ENCODE data around the gene TRAF6.
A peak's percentile ranks its signal among the peaks of the same experiment; 100 is the strongest.
"Not testable (repeated sequence)": the region's sequence is repeated elsewhere in the genome, so short reads cannot be mapped to it uniquely, and the experiment has no call there.

TRAF6 gene

DNA sequence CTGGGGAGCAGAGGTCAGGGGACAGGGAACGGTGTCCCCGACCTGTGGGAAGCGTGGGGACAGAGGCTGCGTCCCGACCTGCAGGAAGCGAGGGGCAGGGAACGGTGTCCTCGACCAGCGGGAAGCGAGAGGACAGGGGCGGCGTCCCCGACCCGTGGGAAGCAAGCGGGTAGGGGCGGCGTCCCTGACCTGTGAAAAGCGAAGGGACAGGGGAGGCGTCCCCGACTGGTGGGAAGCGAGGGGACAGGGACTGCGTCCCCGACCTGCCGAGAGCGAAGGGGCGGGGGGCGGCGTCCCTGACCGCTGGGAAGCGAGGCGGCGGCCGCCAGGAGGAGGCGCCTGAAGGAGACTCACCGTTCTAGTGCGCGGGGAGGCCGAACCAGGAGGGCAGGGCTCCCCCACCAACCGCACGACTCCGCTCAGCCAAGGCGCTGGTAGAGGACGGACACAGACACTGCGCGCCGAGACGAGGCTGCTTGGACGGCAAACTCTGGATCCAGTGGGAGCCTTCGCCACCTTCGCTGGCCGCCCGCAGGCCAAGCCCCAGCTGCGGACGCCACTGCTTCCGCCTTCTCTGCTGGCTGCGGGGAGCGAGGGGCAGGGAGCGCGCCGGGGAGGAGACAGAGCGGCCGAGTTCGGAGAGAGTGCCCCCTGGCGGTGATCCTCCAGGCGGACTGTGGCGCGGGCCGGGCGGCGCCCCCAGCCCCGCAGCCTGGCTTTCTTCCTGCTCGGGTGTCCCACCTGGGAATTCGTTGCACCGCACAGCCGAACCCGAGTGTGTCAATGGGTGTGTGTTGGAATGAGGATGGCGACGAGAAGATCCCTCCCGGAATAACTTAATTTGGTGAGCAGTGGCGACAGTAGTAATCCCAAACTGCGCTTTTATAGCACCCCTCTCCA is at the start of gene TRAF6:
TRAF6 (minus strand) TSS at position 579 of the 900 bp plus-strand sequence. CDS start 8,757 bp downstream, outside the sequence.
- peak; percentile 78 for DNase-seq (ENCODE audit: low spot score)

GRCh38 chr11:36558571-36559413 is 48.7 kb upstream of the TRAF6 start:
- DNase-seq (ENCODE audit: low spot score) = no peak

GRCh38 chr11:36557991-36558390 is 47.9 kb upstream of the TRAF6 start:
- no peak for DNase-seq (ENCODE audit: low spot score)

GRCh38 chr11:36557390-36557789 is 47.3 kb upstream of the TRAF6 start:
- not testable (repeated sequence) for DNase-seq (ENCODE audit: low spot score)

DNA sequence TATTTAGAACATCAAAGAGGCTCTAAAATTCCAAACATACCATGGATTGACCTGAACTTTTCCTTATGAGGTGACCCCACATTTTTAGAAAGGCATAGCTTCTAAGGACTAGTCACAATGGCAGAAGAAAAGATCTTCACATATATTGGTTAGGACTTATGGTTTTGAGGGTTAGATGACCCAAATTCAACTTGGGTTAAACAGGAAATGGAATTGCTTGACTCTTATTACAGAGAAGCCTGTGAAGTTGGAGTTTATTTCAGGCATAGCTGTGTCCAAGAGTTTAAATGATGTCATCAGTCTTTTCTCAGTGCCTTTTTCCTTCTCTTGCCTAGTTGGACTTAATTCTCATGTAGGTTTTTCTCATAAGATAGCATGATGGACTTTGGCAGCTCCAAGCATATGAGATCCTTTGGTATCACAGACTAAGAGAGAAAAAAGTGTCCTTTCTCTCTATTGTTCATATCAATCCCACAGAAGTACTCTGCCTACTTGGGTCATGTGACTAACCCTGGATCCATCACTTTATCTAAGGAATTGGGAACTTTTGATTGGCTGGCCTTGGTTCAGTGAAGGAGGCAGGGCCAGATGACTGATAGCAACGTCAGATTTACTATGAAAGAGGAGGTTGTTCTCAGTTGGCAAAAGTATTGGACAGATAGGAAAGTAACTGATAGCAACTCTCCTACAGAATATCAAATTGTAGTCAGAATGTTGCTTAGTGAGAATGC is 40.5 kb upstream of the TRAF6 start:
- no peak for DNase-seq (ENCODE audit: low spot score)

- peak; percentile 12 for DNase-seq (ENCODE audit: low spot score)
These were observed 30.9 kb upstream of the TRAF6 start for GRCh38 chr11:36540998-36541397.

DNA sequence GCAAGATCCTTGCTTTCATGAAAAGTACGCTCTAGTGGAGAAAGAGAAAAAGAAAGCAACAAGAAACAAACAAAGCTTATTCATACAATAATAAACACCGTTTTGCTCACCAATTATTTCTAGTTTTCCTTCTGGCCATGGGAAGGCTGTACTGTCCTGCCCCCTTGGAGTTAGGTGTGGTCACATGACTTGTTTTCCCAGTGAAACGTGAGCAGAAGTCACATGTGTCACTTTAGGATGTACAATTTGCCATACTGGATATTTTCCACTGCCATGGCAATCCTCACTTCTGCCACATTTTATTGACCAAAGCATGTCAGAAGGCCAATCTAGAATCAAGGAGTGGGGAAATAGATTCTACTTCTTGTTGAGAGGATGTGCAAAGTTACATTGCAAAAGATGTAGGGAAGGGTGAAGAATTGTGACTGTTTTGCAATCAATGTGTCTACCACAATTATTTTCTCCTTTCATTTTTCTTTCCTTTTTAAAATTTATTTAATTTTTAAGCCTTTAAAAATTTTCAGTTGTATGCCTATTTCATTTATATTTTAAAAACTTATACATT is 24.3 kb upstream of the TRAF6 start:
- DNase-seq (ENCODE audit: low spot score) = no peak

- no peak for DNase-seq (ENCODE audit: low spot score)
These were observed 23.0 kb upstream of the TRAF6 start for GRCh38 chr11:36532941-36533601.

- no peak for DNase-seq (ENCODE audit: low spot score)
These were observed 20.8 kb upstream of the TRAF6 start for GRCh38 chr11:36530840-36531239.

DNA sequence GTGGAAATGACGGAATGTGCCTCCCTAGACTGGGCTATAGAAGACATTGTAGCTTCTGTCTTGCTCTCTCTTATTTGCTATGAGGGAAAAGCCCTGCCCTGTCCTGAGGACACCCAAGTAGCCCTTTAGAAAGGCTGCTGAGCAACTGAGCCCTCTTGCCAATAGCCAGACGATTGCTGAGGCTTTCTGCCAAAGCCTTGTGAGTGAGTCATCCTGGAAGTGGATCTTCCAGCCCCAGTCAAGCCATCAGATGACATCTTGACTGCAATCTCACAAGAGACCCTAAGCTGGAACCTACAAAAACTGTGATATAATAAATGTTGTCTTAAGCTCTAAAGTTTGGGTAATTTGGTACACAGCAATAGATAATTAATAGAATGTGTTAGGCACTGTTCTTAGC is 3.9 kb upstream of the TRAF6 start:
- DNase-seq (ENCODE audit: low spot score) = no peak

DNA sequence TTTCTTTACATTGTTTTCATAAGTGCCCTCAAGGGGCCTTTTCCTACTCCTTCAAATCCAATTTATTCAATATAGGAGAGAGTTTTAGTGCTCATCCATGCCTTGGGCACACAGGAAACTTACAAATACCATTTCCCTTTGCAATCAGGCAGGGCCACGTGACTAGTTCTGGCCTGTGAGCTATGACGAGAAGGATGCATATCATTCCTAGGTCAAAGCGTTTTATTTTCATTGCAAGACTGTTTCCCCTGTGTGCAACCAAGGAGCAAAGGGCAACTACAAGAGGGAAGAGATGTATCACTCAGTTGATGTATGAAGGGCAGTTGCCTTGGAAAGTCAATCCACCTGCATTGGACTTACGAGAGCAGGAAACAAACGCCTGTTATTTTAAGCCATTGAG is 1.9 kb upstream of the TRAF6 start:
- peak; percentile 12 for DNase-seq (ENCODE audit: low spot score)

- DNase-seq (ENCODE audit: low spot score) = not testable (repeated sequence)
These were observed 990 bp upstream of the TRAF6 start for GRCh38 chr11:36511062-36511461.

GRCh38 chr11:36510594-36510942 is 496 bp upstream of the TRAF6 start:
- DNase-seq (ENCODE audit: low spot score) = peak; percentile 22

DNA sequence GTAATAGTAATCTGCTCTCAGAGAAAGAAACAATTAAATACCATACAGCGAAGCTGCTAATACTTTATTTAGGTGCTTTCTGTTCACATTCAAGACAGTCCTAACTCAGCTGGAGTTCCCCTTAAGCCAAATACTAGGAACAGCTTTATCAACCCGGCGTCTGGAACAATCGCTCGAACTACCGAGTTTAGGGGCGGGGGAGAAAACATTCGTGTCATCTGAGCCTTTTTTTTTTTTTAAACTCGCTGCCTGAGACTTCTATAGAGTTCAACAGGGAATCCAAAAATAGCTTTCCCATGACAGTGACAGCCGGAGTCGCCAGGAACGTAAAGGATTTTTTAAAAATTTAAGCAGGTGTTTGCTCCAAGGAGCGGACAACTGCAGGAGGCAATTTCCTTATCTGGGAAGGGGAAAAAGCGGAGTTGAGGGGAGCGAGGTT is 852 bp downstream of the TRAF6 start:
- peak; percentile 34 for DNase-seq (ENCODE audit: low spot score)

DNA sequence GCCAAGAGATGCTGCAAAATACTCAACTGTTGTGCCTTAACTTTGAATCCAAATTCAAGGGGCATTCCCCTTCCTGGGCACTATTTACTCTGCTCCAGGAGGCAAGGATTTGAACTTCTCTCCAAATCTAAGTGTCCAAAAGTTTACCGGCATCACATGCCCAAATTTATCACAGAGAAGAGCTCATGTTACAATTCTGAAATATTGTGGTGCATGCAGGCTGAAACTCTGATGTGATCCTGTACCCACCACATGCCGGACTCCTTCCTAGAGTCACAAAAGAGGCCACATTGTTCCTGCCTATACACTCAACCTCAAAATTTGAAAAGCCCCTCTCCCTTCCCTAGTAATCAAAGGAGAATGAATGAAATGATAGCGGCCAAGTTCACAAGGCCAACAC is 1.3 kb downstream of the TRAF6 start:
- DNase-seq (ENCODE audit: low spot score) = no peak

DNA sequence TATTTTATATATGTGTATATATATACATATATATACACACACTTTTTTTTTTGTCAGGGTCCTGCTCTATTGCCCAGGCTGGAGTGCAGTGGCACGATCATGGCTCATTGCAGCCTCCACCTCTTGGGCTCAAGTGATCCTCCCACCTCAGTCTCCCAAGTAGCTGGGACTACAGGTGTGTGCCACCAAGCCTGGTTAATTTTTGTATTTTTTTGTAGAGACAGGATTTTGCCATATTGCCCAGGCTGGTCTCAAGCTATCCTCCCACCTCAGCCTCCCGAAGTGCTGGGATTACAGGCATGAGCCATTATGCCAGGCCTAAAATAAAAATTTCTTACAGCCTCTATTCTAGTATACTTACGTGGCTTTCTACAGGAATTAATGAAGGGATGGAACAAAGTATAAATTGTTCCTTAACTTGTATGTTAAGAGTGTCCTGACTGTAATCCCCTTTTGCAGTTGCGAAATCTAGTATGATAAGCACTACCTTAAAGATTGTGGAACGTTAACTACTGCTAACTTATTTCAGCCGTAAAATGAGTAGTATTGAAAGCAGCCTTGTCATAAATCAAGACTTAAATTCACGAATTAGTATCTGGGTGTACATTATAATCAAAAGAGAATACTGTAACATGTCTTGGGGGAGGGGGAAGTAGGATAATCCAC is 2.1 kb downstream of the TRAF6 start:
- no peak for DNase-seq (ENCODE audit: low spot score)

DNA sequence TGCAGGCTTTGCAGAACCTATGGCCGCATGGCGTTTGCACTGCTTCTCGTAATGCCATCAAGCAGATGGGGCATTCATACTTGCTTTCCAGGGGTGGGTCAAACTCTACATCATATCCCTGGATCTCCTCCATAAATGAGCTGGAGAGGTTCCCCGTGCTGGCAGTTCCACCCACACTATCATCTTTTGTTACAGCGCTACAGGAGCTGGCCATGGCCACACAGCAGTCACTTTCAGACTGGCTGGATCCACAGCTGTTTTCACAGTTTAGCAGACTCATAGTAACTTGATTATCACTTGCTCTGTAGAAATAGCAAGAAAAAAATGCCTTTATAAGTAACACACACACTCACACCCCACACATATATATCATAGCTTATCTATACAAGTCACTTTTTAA is 8.8 kb downstream of the TRAF6 start:
- DNase-seq (ENCODE audit: low spot score) = no peak

DNA sequence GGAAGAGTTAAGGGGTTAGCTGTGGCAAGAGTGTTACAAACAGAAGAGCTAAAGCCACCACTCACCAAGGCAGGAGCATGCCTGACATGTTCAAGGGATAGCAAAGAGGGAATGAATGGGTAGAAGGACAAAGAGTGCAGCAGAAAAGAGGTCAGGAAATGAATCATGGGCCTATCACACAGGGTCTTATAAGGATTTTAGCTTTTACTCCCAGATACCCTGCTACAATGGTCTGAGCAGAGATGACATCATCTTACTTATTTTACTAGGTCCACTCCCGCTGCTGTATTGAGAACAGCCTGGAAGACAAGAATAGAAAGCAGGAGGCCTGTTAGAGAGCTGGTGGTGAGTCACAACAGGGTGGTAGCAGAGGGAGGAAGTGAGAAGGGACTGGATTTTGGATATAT is 9.8 kb downstream of the TRAF6 start:
- peak; percentile 79 for DNase-seq (ENCODE audit: low spot score)

- DNase-seq (ENCODE audit: low spot score) = no peak
These were observed 10.8 kb downstream of the TRAF6 start for GRCh38 chr11:36499315-36499714.

DNA sequence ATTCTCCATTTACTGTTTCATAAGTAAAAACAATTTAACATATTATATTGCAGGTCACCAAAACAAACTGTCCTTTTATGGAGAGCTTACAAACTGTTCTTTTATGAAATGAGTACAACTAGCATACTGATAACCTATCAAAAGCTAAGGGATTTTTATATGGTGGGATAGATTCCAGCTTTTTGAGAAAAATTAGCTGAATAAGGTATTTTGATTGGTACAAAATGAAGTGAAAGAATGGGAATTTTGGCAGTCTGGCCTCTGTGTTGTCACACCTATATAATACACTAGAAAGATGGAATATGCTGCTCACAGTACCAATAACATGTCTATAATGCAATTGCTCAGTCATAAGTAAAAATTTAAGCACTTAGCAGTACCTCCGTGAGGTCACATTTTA is 11.4 kb downstream of the TRAF6 start:
- DNase-seq (ENCODE audit: low spot score) = no peak

DNA sequence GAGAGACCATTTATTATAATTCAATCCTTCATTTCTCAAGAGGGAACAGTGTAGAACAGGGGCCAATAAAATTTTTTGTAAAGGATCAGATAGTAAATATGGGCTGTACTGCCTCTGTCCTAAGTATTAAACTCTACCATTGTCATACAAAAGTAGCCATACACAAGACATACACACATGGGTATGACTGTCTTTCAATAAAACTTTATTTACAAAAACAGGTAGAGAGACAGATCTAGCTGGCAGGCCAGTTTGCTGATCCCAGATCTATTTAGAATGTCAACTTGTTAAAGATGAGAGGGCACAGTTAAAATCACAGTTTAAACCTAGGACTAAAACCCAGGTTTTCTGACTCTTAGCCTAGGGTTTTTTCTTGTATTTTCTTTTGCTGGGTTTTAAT is 16.7 kb downstream of the TRAF6 start:
- no peak for DNase-seq (ENCODE audit: low spot score)
